Hematopoietic multipotent progenitor cell treated with erythropoietin and hydrocortisone succinate and interleukin-3 and kit ligand, for 17 days (in vitro differentiated cells): ENCODE measurements around the gene FHIT.

Experiments used
- DNase-seq: peaks from one replicate; pipeline ENCODE4 v3.0.0-alpha.2; 2015; ENCODE audit warnings: low spot score

Gene FHIT

GRCh38 chr3:60469481-60469880 is 781.8 kb downstream of the FHIT start:
- DNase-seq: no peak

- DNase-seq: no peak
Observed at GRCh38 chr3:60463685-60464084, 787.6 kb downstream of the FHIT start.

- no peak for DNase-seq
Observed at GRCh38 chr3:60461267-60461666, 790.0 kb downstream of the FHIT start.

GRCh38 chr3:60456180-60456579 is 795.1 kb downstream of the FHIT start:
- no peak for DNase-seq

- DNase-seq: no peak
Observed at GRCh38 chr3:60453326-60453725, 797.9 kb downstream of the FHIT start.

GRCh38 chr3:60448696-60449095 is 802.6 kb downstream of the FHIT start:
- DNase-seq: no peak

- DNase-seq: no peak
Observed at GRCh38 chr3:60445446-60445845, 805.8 kb downstream of the FHIT start.

- DNase-seq: no peak
Observed at GRCh38 chr3:60444898-60445437, 806.3 kb downstream of the FHIT start.

GRCh38 chr3:60440869-60441268 is 810.4 kb downstream of the FHIT start:
- no peak for DNase-seq

GRCh38 chr3:60435941-60436650 is 815.2 kb downstream of the FHIT start:
- no peak for DNase-seq

- no peak for DNase-seq
Observed at GRCh38 chr3:60434950-60435349, 816.3 kb downstream of the FHIT start.

- DNase-seq: no peak
Observed at GRCh38 chr3:60434323-60434722, 816.9 kb downstream of the FHIT start.

- DNase-seq: no peak
Observed at GRCh38 chr3:60431599-60431958, 819.7 kb downstream of the FHIT start.

GRCh38 chr3:60430205-60430604 is 821.0 kb downstream of the FHIT start:
- no peak for DNase-seq

GRCh38 chr3:60427109-60427508 is 824.1 kb downstream of the FHIT start:
- DNase-seq: no peak

GRCh38 chr3:60424942-60425341 is 826.3 kb downstream of the FHIT start:
- DNase-seq: no peak

- no peak for DNase-seq
Observed at GRCh38 chr3:60424034-60424433, 827.2 kb downstream of the FHIT start.

GRCh38 chr3:60423556-60423955 is 827.7 kb downstream of the FHIT start:
- no peak for DNase-seq

- no peak for DNase-seq
Observed at GRCh38 chr3:60421749-60422446, 829.4 kb downstream of the FHIT start.

GRCh38 chr3:60417576-60417975 is 833.7 kb downstream of the FHIT start:
- DNase-seq: no peak

- no peak for DNase-seq
Observed at GRCh38 chr3:60414011-60414410, 837.2 kb downstream of the FHIT start.

- no peak for DNase-seq
Observed at GRCh38 chr3:60413551-60413950, 837.7 kb downstream of the FHIT start.

GRCh38 chr3:60403866-60404265 is 847.4 kb downstream of the FHIT start:
- DNase-seq: no peak

GRCh38 chr3:60402931-60403330 is 848.3 kb downstream of the FHIT start:
- DNase-seq: no peak
